ENCODE data around the gene SNTB2.

Gene SNTB2

DNA sequence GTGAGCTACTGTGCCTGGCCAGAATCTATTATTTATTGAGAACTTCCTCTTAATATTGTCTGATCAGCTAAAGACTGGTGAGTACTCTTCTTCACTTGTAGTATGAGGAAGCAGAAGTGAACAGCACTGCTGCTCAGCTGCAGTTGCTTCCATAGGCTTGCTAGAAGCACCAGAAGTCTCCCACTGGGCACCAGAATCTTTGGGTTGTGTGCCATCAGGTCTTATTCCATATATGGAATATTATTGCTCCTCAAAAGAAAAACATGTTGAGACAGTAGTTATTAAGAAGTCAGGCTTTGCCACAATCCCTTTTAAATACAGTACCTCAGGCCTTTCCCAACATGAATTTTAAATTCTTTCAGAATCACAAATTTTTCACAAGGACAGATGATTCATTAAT, 17.2 kb downstream of the SNTB2 start:
- TF ChIP-seq, protein P1, sequence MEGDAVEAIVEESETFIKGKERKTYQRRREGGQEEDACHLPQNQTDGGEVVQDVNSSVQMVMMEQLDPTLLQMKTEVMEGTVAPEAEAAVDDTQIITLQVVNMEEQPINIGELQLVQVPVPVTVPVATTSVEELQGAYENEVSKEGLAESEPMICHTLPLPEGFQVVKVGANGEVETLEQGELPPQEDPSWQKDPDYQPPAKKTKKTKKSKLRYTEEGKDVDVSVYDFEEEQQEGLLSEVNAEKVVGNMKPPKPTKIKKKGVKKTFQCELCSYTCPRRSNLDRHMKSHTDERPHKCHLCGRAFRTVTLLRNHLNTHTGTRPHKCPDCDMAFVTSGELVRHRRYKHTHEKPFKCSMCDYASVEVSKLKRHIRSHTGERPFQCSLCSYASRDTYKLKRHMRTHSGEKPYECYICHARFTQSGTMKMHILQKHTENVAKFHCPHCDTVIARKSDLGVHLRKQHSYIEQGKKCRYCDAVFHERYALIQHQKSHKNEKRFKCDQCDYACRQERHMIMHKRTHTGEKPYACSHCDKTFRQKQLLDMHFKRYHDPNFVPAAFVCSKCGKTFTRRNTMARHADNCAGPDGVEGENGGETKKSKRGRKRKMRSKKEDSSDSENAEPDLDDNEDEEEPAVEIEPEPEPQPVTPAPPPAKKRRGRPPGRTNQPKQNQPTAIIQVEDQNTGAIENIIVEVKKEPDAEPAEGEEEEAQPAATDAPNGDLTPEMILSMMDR (IDR thresholded peaks at IDR 0.05; ENCODE audit: extremely low read depth, missing control alignments): no peak

DNA sequence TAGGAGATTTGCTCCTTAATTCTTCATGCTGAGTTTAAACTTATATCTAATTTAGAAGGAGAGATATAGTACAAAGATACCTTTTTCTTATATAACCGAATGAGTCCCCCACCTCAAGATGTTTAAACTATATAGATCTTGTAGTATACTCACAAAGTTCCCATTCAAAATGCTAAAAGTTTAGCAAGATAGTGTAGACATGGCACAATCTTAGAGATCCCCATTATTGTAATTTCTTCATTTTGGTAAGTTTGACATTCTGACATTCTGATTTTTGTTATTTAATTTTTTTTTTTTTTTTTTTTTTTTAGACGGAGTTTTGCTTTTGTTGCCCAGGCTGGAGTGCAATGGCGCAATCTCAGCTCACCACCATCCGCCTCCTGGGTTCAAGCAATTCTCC, 22.8 kb downstream of the SNTB2 start:
- no peak for DNase-seq (ENCODE audit: low spot score)

More for the DNA sequence above, 17.2 kb downstream of the SNTB2 start:
- no peak for DNase-seq (ENCODE audit: low spot score)

DNA sequence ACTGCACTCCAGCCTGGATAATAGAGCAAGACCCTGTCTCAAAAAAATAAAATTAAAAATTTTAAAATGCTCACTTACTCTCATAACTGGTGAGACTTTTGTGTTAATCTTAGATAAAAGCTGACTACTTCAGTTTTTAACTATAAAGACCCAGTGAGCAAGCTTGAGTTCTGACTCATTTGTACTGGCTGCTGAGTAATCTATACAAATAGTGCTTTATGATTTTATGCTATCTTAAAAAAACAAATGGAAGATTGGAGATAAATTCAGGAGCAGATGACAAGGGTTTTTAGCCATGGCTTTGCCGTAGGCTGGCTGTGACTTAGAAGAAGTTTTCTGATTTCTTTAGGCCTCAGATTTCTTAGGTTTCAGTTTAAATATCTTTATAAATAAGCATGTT, 30.5 kb downstream of the SNTB2 start:
- TF ChIP-seq, protein P1 (IDR thresholded peaks at IDR 0.05; ENCODE audit: extremely low read depth, missing control alignments): no peak
- no peak for DNase-seq (ENCODE audit: low spot score)

More for the DNA sequence above, 22.8 kb downstream of the SNTB2 start:
- TF ChIP-seq, protein P1 (IDR thresholded peaks at IDR 0.05; ENCODE audit: extremely low read depth, missing control alignments): no peak

DNA sequence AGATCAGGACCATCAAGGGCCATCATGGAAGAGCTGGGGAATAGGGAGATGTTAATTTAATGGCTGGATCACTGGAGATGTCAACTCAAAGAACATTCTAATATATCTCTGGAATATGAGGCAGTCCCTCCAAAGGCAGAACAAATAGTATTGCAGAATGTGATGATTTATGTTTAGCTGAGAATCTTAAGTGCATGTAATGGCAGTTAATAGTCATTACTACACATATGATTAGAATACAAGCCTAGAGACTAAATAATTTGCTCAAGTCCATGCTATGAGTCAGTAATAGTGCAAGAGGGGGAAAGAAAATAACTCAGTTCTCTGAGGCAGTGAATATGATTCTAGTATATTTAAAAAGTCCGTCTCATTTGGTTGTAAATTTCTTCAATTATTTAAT, 32.3 kb downstream of the SNTB2 start:
- no peak for DNase-seq (ENCODE audit: low spot score)

DNA sequence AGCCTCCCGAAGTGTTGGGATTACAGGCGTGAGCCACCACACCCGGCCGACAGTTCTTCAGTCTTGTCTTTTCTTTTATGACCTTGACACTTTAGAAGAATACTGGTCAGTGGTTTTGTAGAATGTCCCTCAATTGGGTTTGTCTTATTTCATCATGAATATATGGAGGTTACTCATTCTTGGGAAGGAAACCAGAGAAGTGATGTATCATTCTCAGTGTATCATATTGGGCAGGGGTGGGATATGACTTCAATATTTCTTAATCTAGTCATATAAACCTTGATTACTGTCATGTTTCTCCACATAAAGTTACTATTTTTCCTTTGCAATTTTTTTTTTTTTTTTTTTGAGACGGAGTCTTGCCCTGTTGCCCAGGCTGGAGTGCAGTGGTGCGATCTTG, 36.9 kb downstream of the SNTB2 start:
- TF ChIP-seq, protein P1 (IDR thresholded peaks at IDR 0.05; ENCODE audit: extremely low read depth, missing control alignments): no peak
- DNase-seq (ENCODE audit: low spot score): no peak

More for the DNA sequence above, 32.3 kb downstream of the SNTB2 start:
- TF ChIP-seq, protein P1 (IDR thresholded peaks at IDR 0.05; ENCODE audit: extremely low read depth, missing control alignments): no peak

DNA sequence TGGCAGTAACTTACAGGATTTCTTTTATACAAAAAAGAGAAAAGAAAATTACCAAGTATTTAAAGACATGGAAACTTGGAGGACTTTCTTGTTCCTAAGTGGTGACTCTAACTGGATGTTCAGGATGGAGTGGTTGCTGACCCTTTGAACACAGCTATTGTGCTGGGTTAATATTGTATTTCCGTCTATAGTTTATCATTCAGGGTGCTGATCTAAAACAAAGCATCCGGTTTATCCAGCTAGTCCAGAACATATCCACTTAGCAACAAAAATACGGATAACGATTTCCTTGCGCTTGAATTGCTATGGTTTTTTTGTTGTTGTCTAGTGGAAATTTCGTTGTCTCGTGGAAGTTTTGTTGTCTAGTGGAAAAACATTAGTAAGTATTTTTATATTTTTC, 38.2 kb downstream of the SNTB2 start:
- DNase-seq (ENCODE audit: low spot score): no peak
- TF ChIP-seq, protein P1 (IDR thresholded peaks at IDR 0.05; ENCODE audit: extremely low read depth, missing control alignments): no peak

DNA sequence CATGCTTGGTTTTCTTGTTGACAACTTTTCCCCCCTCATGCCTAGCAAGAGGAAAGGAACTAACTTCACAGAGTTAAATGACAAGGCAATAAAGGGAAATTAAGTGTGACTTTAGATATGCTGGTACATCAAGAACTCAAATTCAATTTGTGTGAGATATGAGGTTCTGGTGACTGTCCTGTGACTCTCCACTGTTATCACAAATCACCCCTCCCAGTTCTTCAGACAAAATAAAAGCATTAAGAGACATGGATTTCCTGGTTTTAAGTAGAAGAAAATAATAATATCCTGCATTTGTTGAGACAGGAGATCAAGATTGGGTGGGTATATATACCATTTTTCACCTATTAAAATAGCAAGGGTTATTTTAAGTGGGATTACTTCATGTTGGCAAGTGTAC, 46.2 kb downstream of the SNTB2 start:
- TF ChIP-seq, protein P1 (IDR thresholded peaks at IDR 0.05; ENCODE audit: extremely low read depth, missing control alignments): no peak
- no peak for DNase-seq (ENCODE audit: low spot score)

Measured in GM20000 (cell line).